HepG2 (cell line): ENCODE results near the gene MYH9.

Experiments
- ARNT ChIP-seq: fragments of 450-650 bp; IDR thresholded peaks from 2 replicates; pipeline ENCODE4 v1.6.1; 2017
- CTCF ChIP-seq: sonication (generic); formaldehyde crosslinking; IDR thresholded peaks from 2 replicates; pipeline ENCODE4 v1.5.0; 2020; ENCODE audit warnings: mild to moderate bottlenecking, missing genetic modification reagents, moderate library complexity
- KLF13 ChIP-seq: sonication (generic); formaldehyde crosslinking; IDR thresholded peaks from 2 replicates; pipeline ENCODE4 v1.4.0; 2020; ENCODE audit warnings: mild to moderate bottlenecking, missing genetic modification reagents
- MEIS1 ChIP-seq: sonication (generic); formaldehyde crosslinking; IDR thresholded peaks from 2 replicates; pipeline ENCODE4 v1.9.0; 2021; ENCODE audit warnings: mild to moderate bottlenecking, missing genetic modification reagents, moderate library complexity, borderline replicate concordance
- PAF1 ChIP-seq: IDR thresholded peaks from 2 replicates; pipeline ENCODE4 v1.6.1; 2016; ENCODE audit warnings: missing genetic modification reagents, missing compliant biosample characterization
- STAG1 ChIP-seq: sonication (generic); formaldehyde crosslinking; IDR thresholded peaks from 2 replicates; pipeline ENCODE4 v1.4.0; 2020; ENCODE audit warnings: missing genetic modification reagents
- ZBTB3 ChIP-seq: sonication (generic); formaldehyde crosslinking; IDR thresholded peaks from 2 replicates; pipeline ENCODE4 v1.4.0; 2020; ENCODE audit warnings: low read depth, mild to moderate bottlenecking, moderate library complexity, missing genetic modification reagents, borderline replicate concordance
- ZBTB8A ChIP-seq: sonication (generic); formaldehyde crosslinking; IDR thresholded peaks from 2 replicates; pipeline ENCODE4 v1.4.0; 2020; ENCODE audit warnings: mild to moderate bottlenecking, low read depth, missing genetic modification reagents, borderline replicate concordance
- ZNF282 ChIP-seq: fragments of 450-650 bp; IDR thresholded peaks from 2 replicates; pipeline ENCODE4 v1.6.1; 2018; ENCODE audit not compliant: partially characterized antibody
- TF ChIP-seq, protein P1 (sequence below): sonication (generic); formaldehyde crosslinking; IDR thresholded peaks from 2 replicates; pipeline ENCODE4 v1.5.0; 2020; ENCODE audit warnings: mild to moderate bottlenecking, missing genetic modification reagents

GRCh38 chr22:36330655-36331305, 57.0 kb downstream of the MYH9 start:
- no peak for TF ChIP-seq STAG1 (CRISPR knock-in tag)
- TF ChIP-seq PAF1 (CRISPR knock-in tag) = no peak
- no peak for TF ChIP-seq CTCF
- TF ChIP-seq ARNT = no peak
- TF ChIP-seq ZBTB3 = no peak
- TF ChIP-seq MEIS1 = no peak
- no peak for TF ChIP-seq ZBTB8A (CRISPR knock-in tag)
- TF ChIP-seq, protein P1, sequence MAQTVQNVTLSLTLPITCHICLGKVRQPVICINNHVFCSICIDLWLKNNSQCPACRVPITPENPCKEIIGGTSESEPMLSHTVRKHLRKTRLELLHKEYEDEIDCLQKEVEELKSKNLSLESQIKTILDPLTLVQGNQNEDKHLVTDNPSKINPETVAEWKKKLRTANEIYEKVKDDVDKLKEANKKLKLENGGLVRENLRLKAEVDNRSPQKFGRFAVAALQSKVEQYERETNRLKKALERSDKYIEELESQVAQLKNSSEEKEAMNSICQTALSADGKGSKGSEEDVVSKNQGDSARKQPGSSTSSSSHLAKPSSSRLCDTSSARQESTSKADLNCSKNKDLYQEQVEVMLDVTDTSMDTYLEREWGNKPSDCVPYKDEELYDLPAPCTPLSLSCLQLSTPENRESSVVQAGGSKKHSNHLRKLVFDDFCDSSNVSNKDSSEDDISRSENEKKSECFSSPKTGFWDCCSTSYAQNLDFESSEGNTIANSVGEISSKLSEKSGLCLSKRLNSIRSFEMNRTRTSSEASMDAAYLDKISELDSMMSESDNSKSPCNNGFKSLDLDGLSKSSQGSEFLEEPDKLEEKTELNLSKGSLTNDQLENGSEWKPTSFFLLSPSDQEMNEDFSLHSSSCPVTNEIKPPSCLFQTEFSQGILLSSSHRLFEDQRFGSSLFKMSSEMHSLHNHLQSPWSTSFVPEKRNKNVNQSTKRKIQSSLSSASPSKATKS (CRISPR knock-in tag) = no peak
- no peak for TF ChIP-seq ZNF282
- no peak for TF ChIP-seq KLF13
